NCI-H146 (cell line): Measurements from ENCODE around the gene TMEM120A.
A peak's percentile ranks its signal among the peaks of the same experiment; 100 is the strongest.

Experiments used
- DNase-seq: peaks from one replicate; lab custom pipeline; 2025; lab: John Stamatoyannopoulos, UW

TMEM120A gene

DNA sequence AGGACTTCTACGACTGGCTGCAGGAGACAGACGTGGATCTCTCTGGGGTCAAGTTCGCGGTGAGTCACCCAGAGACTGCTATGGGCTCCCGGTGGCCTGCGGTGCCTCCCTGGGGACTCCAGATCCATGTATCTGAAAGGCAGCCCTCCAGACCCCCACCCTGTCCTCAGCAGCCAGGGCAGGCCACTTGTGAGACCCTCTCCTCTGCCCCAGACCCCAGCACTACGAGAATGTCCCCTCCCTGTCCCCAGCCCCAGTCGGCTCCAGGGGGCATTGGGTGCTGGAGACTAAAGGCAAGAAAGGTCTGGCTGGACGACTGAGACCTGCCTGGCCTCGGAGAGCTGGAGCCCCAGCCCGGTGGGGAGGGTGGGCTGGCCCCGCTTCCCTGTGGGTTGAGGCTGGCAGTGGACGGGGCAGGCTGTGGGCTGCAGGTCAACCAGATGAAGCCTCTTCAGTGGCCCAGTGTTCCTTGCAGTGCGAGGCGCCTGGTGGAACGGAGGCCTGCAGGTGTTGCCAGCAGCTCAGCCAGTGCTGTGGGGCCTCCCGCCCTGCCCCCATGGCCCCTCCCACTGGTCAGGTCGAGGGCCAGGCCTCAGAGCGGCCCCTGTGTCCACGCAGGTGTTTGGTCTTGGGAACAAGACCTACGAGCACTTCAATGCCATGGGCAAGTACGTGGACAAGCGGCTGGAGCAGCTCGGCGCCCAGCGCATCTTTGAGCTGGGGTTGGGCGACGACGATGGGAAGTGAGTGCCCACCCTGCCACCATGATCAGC lies 13.8 kb downstream of the TMEM120A start:
- no peak for DNase-seq

- no peak for DNase-seq
Measured at GRCh38 chr7:75979759-75980429, 14.5 kb downstream of the TMEM120A start.

DNA sequence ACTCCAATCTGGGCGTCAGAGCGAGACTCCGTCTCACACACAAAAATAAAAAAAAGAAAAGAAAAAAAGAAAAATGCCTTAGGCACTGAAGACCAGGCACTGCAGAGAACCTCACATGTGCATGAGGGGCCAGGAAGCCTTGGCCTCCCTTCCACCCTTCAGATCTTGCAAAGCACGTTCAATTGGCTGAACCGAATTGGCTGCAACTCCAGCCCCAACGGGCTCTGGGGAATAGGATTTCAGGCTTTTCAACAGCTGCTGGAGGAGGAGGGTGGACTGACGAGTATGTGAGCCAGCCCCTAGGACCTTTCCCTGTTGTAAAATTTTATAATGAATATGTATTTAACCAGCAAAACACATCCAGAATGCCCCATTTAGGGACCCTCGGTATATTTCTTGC lies 16.7 kb downstream of the TMEM120A start:
- no peak for DNase-seq

DNA sequence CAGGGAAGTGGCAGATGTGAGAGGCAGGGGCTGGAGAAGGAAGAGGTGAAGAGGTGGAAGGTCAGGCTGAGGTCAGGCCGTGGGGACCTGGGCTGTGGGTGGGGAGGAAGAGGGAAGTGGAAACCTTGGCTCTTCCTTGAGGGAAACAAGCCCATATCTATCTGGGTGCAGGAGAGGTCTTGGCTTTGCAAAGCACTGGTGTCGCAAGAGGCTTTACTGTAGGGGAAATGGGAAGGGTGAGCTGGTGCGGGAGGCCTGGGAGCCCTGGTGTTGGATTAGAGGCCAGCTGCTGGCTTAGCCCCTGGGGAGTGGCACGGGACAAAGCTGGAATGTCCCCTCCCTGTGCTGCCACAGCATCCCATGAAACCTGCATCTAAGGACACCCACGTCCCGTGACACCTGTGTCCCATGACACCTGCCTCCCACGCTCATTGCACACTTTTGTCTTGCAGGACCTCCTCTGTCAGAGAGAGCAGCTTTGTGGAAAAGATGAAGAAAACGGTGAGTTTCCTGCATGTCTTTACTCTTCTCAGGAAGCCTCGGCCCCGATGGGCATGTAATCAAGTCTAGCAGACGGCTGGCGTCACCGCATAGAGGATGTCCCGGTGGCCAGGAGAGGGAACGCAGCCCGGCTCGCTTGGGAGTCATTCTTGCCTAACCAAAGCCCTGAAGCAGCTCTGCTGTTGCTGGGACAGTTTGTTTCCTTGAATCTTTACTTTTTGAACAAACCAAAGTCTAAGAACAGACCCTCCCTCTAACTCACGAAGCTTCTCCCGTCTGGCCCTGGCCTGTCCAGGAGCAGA lies 22.2 kb downstream of the TMEM120A start:
- DNase-seq, result no peak

- no peak for DNase-seq
Measured at GRCh38 chr7:75971309-75971960, 23.0 kb downstream of the TMEM120A start.

DNA sequence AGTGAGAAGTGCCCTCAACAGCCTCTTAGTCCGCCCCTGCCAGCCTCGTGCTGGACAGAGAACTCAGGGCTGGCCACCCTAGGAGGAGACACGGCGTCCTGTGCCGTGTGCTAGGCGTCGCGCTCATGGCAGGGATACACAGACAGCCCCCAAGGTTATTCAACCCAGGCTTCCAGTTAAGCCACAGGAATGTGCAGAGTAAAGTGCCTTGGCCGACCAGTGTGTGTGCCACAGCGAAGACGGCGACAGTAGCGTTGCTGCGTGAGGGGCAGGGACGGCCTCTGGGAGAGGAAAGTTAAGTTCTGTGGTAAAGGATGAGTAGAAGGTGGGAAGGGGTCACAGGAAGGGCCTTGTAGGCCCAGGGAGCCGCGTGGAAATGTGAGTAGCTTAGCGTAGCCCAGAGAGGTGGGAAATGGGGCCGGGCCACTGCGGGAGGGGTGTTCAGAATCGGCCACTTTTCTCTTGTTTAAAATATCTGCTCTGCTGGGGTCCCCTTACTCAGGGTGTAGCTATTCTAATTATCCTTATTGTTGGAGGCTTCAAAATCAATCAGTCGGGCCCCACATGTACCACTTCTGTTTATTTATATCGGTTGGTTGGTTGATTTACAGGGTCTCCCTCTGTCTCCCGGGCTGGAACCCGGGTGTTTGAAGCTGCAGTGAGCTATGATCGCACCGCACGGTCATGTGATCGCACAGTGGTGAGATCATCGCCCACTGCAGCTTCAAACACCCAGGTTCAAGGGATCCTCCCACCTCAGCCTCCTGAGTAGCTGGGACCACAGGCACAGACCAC lies 24.5 kb downstream of the TMEM120A start:
- DNase-seq, result no peak

- DNase-seq, result no peak
Measured at GRCh38 chr7:75969182-75969581, 25.2 kb downstream of the TMEM120A start.

DNA sequence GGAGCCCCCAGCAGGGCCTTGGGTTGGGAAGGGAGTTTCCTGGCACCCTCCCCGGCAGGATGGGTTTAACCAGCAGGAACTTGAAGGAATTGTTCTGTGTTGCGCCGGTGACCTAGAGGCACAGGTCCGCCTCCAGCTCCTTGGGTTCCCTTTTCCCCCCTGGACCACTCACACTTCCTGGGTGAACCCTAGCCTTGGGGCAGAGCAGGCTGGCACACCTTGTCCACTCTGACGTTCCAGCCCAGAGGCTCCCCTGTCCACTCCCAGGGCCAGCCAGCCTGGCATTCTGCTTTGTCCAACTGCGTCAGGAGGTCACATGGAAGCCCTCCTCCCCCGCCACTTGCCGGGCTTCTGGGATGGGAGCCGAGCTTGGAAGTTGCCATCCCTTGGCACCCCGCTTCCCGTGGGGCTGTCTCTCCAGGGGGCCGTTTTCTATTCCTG lies 25.8 kb downstream of the TMEM120A start:
- DNase-seq, result no peak

DNA sequence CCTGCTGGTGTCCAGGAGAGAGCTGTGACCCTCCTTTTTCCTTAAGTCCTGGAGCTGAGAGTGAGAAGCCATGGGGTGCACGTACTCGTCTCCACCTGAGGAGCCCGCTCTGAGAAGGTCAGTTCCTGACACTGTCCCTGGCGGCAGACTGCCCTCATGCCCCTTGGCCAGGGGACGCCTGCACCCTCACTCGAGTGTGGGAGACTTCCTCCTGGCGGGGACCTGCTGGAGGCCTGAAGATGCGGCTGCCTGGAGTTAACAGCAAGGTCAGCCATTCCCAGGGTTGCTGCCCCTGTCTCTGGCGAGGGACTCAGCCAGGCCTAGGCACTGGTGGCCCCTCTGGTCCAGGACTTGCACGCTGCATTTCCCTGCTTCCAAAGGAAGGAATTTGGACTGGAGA lies 26.4 kb downstream of the TMEM120A start:
- no peak for DNase-seq

DNA sequence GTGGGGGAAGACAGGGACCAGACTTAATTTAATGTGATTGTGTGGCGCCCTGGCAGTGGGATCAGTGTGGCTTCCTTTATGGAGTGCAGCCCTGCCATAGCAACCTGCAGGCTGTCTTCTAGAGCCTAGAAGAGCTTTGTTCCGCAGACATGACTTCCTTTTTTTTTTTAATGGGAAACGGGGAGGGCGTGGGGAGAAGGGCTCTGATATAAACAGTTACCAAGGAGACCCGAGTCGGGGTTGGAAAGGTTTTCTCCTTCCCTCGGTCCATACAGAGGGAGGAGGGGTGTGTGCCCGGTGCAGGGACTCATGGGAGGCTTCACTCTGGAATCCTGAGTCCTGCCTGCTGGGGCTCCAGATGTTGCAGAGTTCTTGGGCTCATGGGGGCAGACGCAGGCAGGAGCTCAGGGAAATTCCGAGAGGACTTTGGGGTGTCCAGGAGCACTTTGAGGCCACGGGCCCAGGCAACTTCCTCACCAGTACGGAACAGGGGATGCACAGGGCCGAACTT lies 26.9 kb downstream of the TMEM120A start:
- DNase-seq, result peak; percentile 39

DNA sequence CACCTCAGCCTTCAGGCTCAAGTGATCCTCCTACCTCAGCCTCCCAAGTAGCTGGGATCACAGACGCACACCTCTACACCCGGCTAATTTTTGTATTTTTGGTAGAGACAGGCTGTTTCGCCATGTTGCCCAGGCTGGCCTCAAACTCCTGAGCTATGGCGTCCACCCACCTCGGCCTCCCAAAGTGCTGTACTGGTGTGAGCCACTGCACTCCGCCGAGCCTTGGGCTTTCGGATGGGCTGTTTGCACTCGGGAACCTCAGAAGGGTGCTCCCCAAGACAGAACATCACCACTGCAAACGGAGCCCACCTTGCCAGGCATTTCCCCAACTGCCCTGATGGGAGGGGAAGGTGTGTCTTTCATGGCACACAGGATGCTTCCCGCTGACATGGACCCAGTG lies 27.3 kb downstream of the TMEM120A start:
- no peak for DNase-seq

- DNase-seq, result peak; percentile 89
Measured at GRCh38 chr7:75966190-75966961, 28.0 kb downstream of the TMEM120A start.

DNA sequence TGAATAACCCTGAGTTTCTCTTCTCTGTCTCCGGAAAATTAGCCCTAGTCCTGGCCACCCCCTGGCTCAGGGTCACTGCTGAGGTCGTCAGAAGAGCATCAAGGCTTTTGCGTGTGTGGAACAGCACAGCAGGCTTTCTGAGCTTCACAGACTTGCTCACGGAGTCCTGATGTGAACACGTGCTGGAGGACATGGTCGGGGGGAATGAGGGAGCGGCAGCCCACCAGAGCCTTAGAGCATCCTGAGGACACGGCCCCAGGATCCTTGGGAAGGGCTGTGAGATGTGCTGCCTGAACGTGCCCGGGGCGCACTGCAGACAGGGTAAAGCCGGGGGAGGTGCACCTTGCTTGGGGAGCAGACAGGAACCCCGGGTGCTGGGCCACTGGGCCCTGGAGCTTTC lies 28.8 kb downstream of the TMEM120A start:
- DNase-seq, result no peak

GRCh38 chr7:75963381-75963995 lies 30.9 kb downstream of the TMEM120A start:
- DNase-seq, result no peak

DNA sequence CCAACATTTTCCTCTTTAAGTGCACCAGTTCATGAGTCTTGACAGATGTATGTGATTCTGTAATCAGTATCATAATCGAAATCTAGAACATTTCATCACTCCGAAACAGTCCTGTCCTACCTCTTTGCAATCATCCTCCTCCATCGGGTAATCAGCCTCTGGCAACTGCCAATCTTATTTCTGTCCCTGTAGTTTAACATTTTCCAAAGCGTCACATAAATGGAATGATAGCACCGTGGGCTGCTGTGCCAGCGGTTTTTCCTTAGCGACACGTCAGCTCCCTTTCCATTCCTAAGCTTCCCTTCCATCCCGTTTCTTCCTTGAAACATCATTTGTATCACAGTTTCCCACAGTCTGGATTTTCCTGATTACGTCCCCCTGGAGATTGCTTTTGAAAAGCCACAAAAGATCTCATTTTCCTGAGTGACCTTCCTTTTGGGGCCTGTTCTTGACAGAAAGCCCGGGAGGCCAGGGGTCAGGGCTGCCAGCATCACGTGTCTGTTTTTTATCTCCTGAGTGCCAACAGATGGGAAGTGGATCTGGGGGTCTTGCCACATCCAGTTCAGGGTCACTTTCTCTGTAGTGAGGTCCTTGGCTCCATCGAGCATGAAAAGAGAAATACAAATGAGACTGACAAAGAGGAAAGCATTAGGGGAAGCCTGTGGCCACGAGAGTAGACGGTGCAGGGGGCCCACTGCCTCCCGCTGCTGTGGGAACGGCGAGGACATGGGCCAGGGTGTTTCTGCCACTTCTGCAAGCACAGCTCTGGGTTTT lies 31.6 kb downstream of the TMEM120A start:
- DNase-seq, result no peak

GRCh38 chr7:75961218-75961617 lies 33.2 kb downstream of the TMEM120A start:
- DNase-seq, result no peak

GRCh38 chr7:75960372-75960771 lies 34.0 kb downstream of the TMEM120A start:
- no peak for DNase-seq

DNA sequence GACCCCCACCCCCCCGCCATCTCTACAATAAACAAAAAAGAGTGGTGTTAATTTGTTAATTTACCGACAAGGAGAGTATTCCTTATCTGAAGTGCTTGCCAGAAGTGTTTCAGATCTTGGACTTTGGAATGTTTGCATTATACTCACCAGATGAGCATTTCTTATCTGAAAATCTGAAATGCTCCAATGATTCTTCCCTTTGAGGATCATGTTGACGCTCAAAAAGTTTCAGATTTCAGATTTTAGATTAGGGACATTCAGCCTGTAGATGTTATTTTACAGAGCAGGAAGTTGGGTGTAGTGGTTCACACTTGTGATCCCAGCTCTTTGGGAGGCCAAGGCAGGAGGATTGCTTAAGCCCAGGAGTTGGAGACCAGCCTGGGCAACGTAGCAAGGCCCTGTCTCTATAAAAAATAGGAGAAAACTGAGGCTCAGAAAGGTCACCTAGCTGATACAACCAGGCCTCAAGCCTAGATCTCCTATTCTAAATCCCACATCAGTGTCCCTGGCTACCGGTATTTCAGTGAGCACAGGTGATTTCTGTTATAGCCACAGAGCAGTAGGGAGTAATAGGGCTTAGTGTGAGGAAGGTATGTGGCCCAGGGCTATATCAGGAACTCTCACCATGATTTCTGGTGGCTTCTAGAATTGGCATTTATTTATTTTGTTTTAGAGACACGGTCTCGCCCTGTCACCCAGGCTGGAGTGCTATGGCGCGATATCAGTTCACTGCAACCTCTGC lies 35.4 kb downstream of the TMEM120A start:
- DNase-seq, result no peak
